VCaP (cell line): ENCODE data around the gene ALDH2.
A peak's percentile ranks its signal among the peaks of the same experiment; 100 is the strongest.
"Not testable (repeated sequence)": the region's sequence is repeated elsewhere in the genome, so short reads cannot be mapped to it uniquely, and the experiment has no call there.

Experiments
- H3K27ac ChIP-seq: fragments of 450-650 bp; 2 replicates; pipeline ENCODE4 v1.5.1; 2017
- TF ChIP-seq, protein P1 (sequence below): fragments of 450-650 bp; conservative IDR thresholded peaks from 2 replicates; pipeline ENCODE4 v1.5.1; 2017; ENCODE audit warnings: mild to moderate bottlenecking, moderate library complexity

Gene ALDH2

GRCh38 chr12:111766608-111767361 is at the start of gene ALDH2:
TSS of gene ALDH2 (plus strand) at chr12:111766933. CDS start at chr12:111766983, 50 bp downstream.
- H3K27ac ChIP-seq = peak within 1 kb of the TSS; percentile 62; the same call in 1 of the 2 replicates
- TF ChIP-seq, protein P1, sequence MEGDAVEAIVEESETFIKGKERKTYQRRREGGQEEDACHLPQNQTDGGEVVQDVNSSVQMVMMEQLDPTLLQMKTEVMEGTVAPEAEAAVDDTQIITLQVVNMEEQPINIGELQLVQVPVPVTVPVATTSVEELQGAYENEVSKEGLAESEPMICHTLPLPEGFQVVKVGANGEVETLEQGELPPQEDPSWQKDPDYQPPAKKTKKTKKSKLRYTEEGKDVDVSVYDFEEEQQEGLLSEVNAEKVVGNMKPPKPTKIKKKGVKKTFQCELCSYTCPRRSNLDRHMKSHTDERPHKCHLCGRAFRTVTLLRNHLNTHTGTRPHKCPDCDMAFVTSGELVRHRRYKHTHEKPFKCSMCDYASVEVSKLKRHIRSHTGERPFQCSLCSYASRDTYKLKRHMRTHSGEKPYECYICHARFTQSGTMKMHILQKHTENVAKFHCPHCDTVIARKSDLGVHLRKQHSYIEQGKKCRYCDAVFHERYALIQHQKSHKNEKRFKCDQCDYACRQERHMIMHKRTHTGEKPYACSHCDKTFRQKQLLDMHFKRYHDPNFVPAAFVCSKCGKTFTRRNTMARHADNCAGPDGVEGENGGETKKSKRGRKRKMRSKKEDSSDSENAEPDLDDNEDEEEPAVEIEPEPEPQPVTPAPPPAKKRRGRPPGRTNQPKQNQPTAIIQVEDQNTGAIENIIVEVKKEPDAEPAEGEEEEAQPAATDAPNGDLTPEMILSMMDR = no peak

DNA sequence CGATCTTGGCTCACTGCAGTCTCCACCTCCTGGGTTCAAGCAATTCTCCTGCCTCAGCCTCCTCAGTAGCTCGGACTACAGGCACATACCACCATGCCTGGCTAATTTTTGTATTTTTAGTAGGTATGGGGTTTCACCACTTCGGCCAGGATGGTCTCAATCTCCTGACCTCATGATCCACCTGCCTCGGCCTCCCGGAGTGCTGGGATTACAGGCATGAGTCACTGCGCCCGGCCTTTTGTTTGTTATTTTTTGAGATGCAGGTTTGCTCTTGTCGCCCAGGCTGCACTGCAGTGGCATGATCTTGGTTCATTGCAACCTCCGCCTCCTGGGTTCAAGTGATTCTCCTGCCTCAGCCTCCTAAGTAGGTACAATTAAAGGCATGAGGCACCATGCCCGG is 47.4 kb upstream of the ALDH2 start:
- not testable (repeated sequence) for H3K27ac ChIP-seq

DNA sequence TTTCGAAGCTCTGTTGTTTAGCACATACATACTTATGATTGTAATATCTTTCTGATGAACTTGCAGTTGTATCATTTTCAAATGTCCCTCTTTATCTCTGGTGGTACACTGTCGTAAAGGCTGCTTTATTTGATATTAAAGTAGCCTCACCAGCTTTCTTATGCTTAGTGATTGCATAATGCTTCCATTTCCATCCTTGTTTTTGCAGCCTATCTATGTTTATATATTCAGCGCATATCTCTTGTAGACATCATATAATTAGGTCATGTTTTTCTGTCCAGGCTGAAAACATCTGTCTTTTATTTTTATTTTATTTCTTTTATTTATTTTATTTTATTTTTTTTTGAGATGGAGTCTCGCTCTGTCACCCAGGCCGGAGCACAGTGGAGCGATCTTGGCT is 46.3 kb upstream of the ALDH2 start:
- TF ChIP-seq, protein P1 = no peak

DNA sequence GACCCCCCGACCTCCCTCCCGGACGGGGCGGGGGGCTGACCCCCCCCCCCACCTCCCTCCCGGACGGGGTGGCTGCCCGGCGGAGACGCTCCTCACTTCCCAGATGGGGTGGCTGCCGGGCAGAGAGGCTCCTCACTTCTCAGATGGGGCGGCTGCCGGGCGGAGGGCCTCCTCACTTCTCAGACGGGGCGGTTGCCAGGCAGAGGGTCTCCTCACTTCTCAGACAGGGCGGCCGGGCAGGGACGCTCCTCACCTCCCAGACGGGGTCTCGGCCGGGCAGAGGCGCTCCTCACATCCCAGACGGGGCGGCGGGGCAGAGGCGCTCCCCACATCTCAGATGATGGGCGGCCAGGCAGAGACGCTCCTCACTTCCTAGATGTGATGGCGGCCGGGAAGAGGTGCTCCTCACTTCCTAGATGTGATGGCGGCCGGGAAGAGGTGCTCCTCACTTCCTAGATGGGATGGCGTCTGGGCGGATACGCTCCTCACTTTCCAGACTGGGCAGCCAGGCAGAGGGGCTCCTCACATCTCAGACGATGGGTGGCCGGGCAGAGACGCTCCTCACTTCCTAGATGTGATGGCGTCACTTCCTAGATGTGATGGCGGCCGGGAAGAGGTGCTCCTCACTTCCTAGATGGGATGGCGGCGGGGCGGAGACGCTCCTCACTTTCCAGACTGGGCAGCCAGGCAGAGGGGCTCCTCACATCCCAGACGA is 42.9 kb upstream of the ALDH2 start:
- not testable (repeated sequence) for H3K27ac ChIP-seq

More for the DNA sequence above, 46.3 kb upstream of the ALDH2 start:
- no peak overlapping the region for H3K27ac ChIP-seq

DNA sequence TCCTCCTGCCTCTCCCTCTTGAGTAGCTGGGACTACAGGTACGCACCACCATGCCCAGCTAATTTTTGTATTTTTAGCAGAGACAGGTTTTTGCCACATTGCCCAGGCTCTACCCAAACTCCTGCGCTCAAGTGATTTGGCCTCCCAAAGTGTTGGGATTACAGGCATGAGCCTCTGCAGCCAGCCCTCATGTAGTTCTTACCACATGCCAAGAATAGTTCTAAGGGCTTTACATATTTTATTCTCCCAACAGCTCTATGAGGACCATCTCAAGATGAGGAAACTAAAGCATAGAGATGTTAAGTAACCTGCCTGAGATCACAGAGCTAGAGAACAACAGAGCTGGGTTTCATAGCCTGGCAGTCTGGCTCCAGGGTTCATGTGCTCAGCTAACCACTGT is 37.9 kb upstream of the ALDH2 start:
- H3K27ac ChIP-seq = no peak overlapping the region

DNA sequence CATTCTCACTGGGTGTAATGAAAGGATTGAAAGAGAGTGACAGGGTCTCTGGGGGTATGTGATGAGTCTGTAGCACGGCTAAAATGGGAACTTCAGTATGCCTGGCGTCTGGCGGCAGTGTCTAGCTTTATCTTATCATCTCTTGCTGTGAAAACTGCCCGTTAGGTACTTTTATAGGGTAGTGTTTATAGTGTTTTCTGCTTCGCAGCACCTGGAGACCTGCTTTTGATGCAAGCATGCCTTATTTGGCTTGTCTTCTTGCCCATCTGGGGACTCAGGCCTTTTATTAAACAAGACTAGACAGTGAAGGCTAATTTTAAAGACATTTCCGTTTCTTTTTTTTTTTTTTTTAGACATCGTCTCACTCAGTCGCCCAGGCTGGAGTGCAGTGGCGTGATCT is 36.3 kb upstream of the ALDH2 start:
- peak overlapping the region; percentile 48 for H3K27ac ChIP-seq
- TF ChIP-seq, protein P1 = no peak

More for the DNA sequence above, 37.9 kb upstream of the ALDH2 start:
- TF ChIP-seq, protein P1 = no peak

- TF ChIP-seq, protein P1 = no peak
Measured at GRCh38 chr12:111732786-111733185, 33.9 kb upstream of the ALDH2 start.

GRCh38 chr12:111733340-111733915 is 33.3 kb upstream of the ALDH2 start:
- TF ChIP-seq, protein P1 = no peak
- H3K27ac ChIP-seq = no peak overlapping the region

More at GRCh38 chr12:111732786-111733185, 33.9 kb upstream of the ALDH2 start:
- H3K27ac ChIP-seq = no peak overlapping the region

DNA sequence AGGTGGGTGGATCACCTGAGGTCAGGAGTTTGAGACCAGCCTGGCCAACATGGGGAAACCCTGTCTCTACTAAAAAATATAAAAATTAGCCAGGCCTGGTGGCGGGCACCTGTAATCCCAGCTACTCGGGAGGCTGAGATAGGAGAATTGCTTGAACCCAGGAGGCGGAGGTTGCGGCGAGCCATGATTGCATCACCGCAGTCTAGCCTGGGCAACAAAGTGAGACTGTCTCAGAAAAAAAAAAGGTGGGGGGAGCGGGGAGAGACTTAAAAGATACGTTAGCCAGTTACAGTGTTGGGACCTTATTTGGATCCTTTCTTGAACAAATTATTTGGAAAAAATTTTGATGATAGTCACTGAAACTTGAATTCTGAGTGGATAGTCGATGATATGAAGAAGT is 27.2 kb upstream of the ALDH2 start:
- peak overlapping the region; percentile 79 for H3K27ac ChIP-seq
